GM23338 (cell line): ENCODE measurements around the gene CNN2.

ENCODE experiments used
- EZH2 ChIP-seq: fragments of 200-600 bp; sonication (generic); IDR thresholded peaks from one replicate; pipeline ENCODE4 v1.8.0; 2017; ENCODE audit warnings: antibody characterized with exemption, mild to moderate bottlenecking, low read depth; ENCODE audit not compliant: unreplicated experiment
- TF ChIP-seq, protein P1 (sequence below), 2 experiments: fragments of 200-600 bp in 1 of 2; sonication (generic) in 1 of 2; conservative IDR thresholded peaks; 2 replicates each; pipeline versions ENCODE4 v1.5.1 to v1.6.1; 2016 to 2017; ENCODE audit warnings: antibody characterized with exemption in 2 of 2, low read depth in 2 of 2, mild to moderate bottlenecking in 2 of 2, moderate library complexity in 1 of 2

GRCh38 chr19:992670-993055 lies 33.7 kb upstream of the CNN2 start:
- TF ChIP-seq EZH2, result no peak
- TF ChIP-seq, protein P1, sequence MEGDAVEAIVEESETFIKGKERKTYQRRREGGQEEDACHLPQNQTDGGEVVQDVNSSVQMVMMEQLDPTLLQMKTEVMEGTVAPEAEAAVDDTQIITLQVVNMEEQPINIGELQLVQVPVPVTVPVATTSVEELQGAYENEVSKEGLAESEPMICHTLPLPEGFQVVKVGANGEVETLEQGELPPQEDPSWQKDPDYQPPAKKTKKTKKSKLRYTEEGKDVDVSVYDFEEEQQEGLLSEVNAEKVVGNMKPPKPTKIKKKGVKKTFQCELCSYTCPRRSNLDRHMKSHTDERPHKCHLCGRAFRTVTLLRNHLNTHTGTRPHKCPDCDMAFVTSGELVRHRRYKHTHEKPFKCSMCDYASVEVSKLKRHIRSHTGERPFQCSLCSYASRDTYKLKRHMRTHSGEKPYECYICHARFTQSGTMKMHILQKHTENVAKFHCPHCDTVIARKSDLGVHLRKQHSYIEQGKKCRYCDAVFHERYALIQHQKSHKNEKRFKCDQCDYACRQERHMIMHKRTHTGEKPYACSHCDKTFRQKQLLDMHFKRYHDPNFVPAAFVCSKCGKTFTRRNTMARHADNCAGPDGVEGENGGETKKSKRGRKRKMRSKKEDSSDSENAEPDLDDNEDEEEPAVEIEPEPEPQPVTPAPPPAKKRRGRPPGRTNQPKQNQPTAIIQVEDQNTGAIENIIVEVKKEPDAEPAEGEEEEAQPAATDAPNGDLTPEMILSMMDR (conservative IDR thresholded peaks at IDR 0.05; ENCODE audit: low read depth in 2 of 2), result no peak
